Limb (tissue), 2 donors: ENCODE results near the gene DSTYK.
"Not testable (repeated sequence)": the region's sequence is repeated elsewhere in the genome, so short reads cannot be mapped to it uniquely, and the experiment has no call there.

Experiments
- DNase-seq, 2 donors: peaks; one replicate each; pipeline ENCODE4 v3.0.0-alpha.2; 2016; ENCODE audit errors: extremely low spot score in 2 of 2

Gene DSTYK

GRCh38 chr1:205179842-205180241, 31.7 kb downstream of the DSTYK start:
- DNase-seq, result no peak

- no peak for DNase-seq
These were observed 38.7 kb downstream of the DSTYK start for GRCh38 chr1:205172729-205173366.

GRCh38 chr1:205171369-205171768, 40.1 kb downstream of the DSTYK start:
- no peak for DNase-seq

- no peak for DNase-seq
These were observed 40.8 kb downstream of the DSTYK start for GRCh38 chr1:205170532-205171269.

- DNase-seq, result no peak
These were observed 42.3 kb downstream of the DSTYK start for GRCh38 chr1:205169248-205169647.

- DNase-seq, result no peak
These were observed 43.2 kb downstream of the DSTYK start for GRCh38 chr1:205168291-205168690.

- DNase-seq, result no peak
These were observed 49.2 kb downstream of the DSTYK start for GRCh38 chr1:205162301-205162700.

GRCh38 chr1:205161076-205161475, 50.4 kb downstream of the DSTYK start:
- no peak for DNase-seq

GRCh38 chr1:205158048-205158616, 53.4 kb downstream of the DSTYK start:
- no peak for DNase-seq

- DNase-seq, result not testable (repeated sequence)
These were observed 55.7 kb downstream of the DSTYK start for GRCh38 chr1:205155665-205156377.

- no peak for DNase-seq
These were observed 59.0 kb downstream of the DSTYK start for GRCh38 chr1:205152505-205152904.

GRCh38 chr1:205150651-205151428, 60.7 kb downstream of the DSTYK start:
- no peak for DNase-seq

GRCh38 chr1:205147191-205147835, 64.2 kb downstream of the DSTYK start:
- DNase-seq, result no peak

- peak in 1 of 2 donors; percentile 18 for DNase-seq
These were observed 66.8 kb downstream of the DSTYK start for GRCh38 chr1:205144751-205145150.

- DNase-seq, result no peak
These were observed 67.3 kb downstream of the DSTYK start for GRCh38 chr1:205144046-205144720.

- no peak for DNase-seq
These were observed 69.4 kb downstream of the DSTYK start for GRCh38 chr1:205142102-205142469.

GRCh38 chr1:205141236-205142101, 70.0 kb downstream of the DSTYK start:
- peak; percentile 75 to 83 for DNase-seq

- no peak for DNase-seq
These were observed 71.4 kb downstream of the DSTYK start for GRCh38 chr1:205140113-205140512.

- DNase-seq, result no peak
These were observed 73.6 kb downstream of the DSTYK start for GRCh38 chr1:205137901-205138300.
